Ascending aorta (tissue), 2 donors: ENCODE results near the gene SYCE3. TPM values are rescaled to one million over a fixed set of nuclear protein-coding genes. Genes with fewer than 3 reads are reported as not detected.

Experiments used
- DNase-seq, 2 donors: peaks; one replicate each; pipeline ENCODE4 v3.0.0-alpha.2; 2019; ENCODE audit warnings: low spot score in 2 of 2
- H3K27ac ChIP-seq, 2 donors: fragments of 200-600 bp; sonication (generic); one replicate each; pipeline ENCODE4 v1.5.1; 2016 to 2017; ENCODE audit warnings: mild to moderate bottlenecking in 1 of 2
- H3K27me3 ChIP-seq: fragments of 200-600 bp; sonication (generic); one replicate; pipeline ENCODE4 v1.5.1; 2017
- H3K36me3 ChIP-seq, 2 donors: fragments of 200-600 bp; sonication (generic); one replicate each; pipeline ENCODE4 v1.5.1; 2016
- H3K4me1 ChIP-seq, 2 donors: fragments of 200-600 bp; sonication (generic); one replicate each; pipeline ENCODE4 v1.5.1; 2016 to 2017; ENCODE audit warnings: mild to moderate bottlenecking in 1 of 2
- H3K4me3 ChIP-seq, 2 donors: fragments of 200-600 bp; sonication (generic); one replicate each; pipeline ENCODE4 v1.5.1; 2016 to 2017; ENCODE audit warnings: mild to moderate bottlenecking in 1 of 2
- H3K9me3 ChIP-seq, 2 donors: fragments of 200-600 bp; sonication (generic); one replicate each; pipeline ENCODE4 v1.5.1; 2016
- CTCF ChIP-seq, 3 experiments: fragments of 200-600 bp in 2 of 3; fragments of 450-650 bp in 1 of 3; sonication (generic) in 2 of 3; IDR thresholded peaks; one replicate each; pipeline ENCODE4 v1.5.1; 2016 to 2019; ENCODE audit warnings: antibody characterized with exemption in 3 of 3, mild to moderate bottlenecking in 1 of 3, moderate library complexity in 1 of 3
- intact Hi-C: fragments of 100-400 bp; cut with DNase I; formaldehyde crosslinking; loops from one replicate; pipeline ENCODE4 v1.15.1; 2023
- total RNA-seq: library from RNA; depleted of rRNA; stranded (reverse); fragments of >200 nt; gene quantifications from one replicate; pipeline ENCODE4 v1.1.0, GENCODE V29; 2016

SYCE3 gene
- total RNA-seq, 1 donor from 2014 or later, result not detected

DNA sequence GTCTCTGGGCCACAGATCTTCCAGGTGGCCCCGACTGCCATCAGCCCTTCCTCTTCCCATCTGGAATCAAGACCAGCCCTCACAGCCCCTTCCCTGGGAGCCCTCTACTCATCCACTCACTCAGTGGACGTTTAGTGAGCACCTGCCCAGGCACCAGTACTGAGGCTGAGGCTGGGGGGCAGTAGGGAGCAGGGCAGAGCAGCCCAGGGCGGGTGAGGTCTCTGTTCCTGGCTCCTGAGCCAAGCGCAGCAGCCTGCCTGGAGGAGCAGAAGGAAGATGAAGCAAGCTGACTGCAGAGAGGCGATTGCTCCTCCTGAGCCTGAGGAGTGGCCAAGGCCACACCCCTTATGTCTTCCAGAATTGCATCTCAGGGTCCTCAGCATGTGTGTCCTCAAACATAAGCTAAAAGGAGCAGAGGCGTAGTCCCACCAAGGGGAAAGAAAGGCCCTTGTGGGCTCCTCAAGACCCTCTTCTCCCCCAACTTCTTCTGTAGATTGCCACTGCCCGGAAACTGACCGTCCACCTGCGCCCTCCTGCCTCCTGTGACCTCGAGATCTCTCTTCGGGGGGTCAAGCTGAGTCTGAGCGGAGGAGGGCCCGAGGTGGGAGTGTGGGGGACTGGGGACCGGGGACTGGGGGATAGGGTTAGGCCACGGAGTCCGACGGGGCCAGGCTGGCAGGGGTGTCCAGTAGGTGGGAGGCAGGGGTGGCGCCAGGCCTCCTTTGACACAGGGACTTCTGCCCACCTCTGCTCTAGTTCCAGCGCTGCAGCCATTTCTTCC lies 43.6 kb upstream of the SYCE3 start:
- Histone ChIP-seq H3K36me3 (no peaks in the 10 kb centered on the region), H3K4me3 (no peak overlapping the region), H3K9me3 (no peaks in the 10 kb centered on the region), H3K27me3 (peaks cover 11% of the 10 kb centered on the region), H3K4me1 (no peaks in the 10 kb centered on the region), H3K27ac (no peak overlapping the region)
- no peak for TF ChIP-seq CTCF (IDR thresholded peaks at IDR 0.05)
- intact Hi-C loops, result no loop called here
- no peak for DNase-seq

DNA sequence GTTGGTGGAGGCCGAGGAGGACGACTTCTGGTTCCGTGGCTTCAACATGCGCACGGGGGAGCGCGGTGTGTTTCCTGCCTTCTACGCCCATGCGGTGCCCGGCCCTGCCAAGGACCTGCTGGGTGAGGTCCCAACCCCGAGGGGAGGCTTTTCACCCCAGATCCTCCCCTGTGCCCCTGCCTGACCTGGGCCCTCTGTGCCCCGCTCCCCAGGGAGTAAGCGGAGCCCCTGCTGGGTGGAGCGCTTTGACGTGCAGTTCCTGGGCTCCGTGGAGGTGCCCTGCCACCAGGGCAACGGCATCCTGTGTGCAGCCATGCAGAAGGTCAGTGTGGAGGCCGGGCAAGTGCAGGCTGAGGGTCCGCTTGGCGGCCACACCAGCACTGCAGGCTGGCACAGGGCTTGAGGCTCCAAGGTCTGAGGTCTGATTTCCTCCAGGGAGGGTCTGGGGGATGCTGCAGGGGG lies 42.9 kb upstream of the SYCE3 start:
- Histone ChIP-seq H3K4me1 (peaks cover 3 to 4% of the 10 kb centered on the region in 2 donors), H3K36me3 (no peaks in the 10 kb centered on the region), H3K9me3 (no peaks in the 10 kb centered on the region), H3K4me3 (no peak overlapping the region), H3K27me3 (peaks cover 16% of the 10 kb centered on the region), H3K27ac (no peak overlapping the region)
- no peak for DNase-seq
- intact Hi-C loops, result no loop called here
- TF ChIP-seq CTCF (IDR thresholded peaks at IDR 0.05), result no peak

- Histone ChIP-seq H3K27me3 (peaks cover 16% of the 10 kb centered on the region), H3K9me3 (no peaks in the 10 kb centered on the region), H3K36me3 (no peaks in the 10 kb centered on the region), H3K27ac (no peak overlapping the region), H3K4me3 (no peak overlapping the region), H3K4me1 (peaks cover 4 to 6% of the 10 kb centered on the region in 2 donors)
- intact Hi-C loops, result no loop called here
- TF ChIP-seq CTCF (IDR thresholded peaks at IDR 0.05), result no peak
- DNase-seq, result no peak
These were observed 42.4 kb upstream of the SYCE3 start for GRCh38 chr22:50605002-50605612.

DNA sequence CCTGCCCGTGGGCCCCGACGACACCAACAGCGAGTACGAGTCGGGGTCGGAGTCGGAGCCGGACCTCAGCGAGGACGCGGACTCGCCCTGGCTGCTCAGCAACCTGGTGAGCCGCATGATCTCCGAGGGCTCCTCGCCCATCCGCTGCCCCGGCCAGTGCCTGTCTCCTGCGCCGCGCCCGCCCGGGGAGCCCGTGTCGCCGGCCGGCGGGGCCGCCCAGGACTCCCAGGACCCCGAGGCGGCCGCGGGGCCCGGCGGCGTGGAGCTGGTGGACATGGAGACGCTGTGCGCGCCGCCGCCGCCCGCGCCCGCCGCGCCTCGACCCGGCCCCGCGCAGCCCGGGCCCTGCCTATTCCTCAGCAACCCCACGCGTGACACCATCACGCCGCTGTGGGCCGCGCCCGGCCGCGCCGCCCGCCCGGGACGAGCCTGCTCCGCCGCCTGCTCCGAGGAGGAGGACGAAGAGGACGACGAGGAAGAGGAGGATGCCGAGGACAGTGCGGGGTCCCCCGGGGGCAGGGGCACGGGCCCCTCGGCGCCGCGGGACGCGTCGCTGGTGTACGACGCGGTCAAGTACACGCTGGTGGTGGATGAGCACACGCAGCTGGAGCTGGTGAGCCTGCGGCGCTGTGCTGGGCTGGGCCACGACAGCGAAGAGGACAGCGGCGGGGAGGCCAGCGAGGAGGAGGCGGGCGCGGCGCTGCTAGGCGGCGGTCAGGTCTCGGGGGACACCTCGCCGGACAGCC lies 41.7 kb upstream of the SYCE3 start:
- intact Hi-C loops, result no loop called here
- H3K36me3 ChIP-seq, result no peaks in the 10 kb centered on the region
- H3K27ac ChIP-seq, result no peak overlapping the region
- peaks cover 4 to 6% of the 10 kb centered on the region in 2 donors for H3K4me1 ChIP-seq
- H3K9me3 ChIP-seq, result no peaks in the 10 kb centered on the region
- H3K4me3 ChIP-seq, result no peak overlapping the region
- no peak for TF ChIP-seq CTCF (IDR thresholded peaks at IDR 0.05)
- peaks cover 16% of the 10 kb centered on the region for H3K27me3 ChIP-seq
- DNase-seq, result no peak

GRCh38 chr22:50603511-50604255 lies 41.0 kb upstream of the SYCE3 start:
- H3K9me3 ChIP-seq, result no peaks in the 10 kb centered on the region
- TF ChIP-seq CTCF (IDR thresholded peaks at IDR 0.05), result no peak
- intact Hi-C loops, result no loop called here
- peaks cover 4 to 6% of the 10 kb centered on the region in 2 donors for H3K4me1 ChIP-seq
- H3K4me3 ChIP-seq, result no peak overlapping the region
- no peaks in the 10 kb centered on the region for H3K36me3 ChIP-seq
- H3K27ac ChIP-seq, result no peak overlapping the region
- peaks cover 16% of the 10 kb centered on the region for H3K27me3 ChIP-seq
- no peak for DNase-seq
